Stimulated activated CD4-positive, alpha-beta T cell treated with anti-CD3 and anti-CD28 coated beads, Interleukin-12 subunit alpha, Interleukin-12 subunit beta, amount 100 ng/mL, for 48 hours (primary cell): ENCODE results near the gene HS6ST3.

Experiments
- DNase-seq, 3 donors: peaks; one replicate each; pipeline ENCODE4 v3.0.0-alpha.2; 2020; ENCODE audit warnings: low read depth in 2 of 3, low spot score in 1 of 3

Gene HS6ST3

GRCh38 chr13:96646515-96647211 lies 556.8 kb downstream of the HS6ST3 start:
- DNase-seq: no peak

- DNase-seq: no peak
These were observed 560.5 kb downstream of the HS6ST3 start for GRCh38 chr13:96650301-96650886.

- DNase-seq: no peak
These were observed 561.7 kb downstream of the HS6ST3 start for GRCh38 chr13:96651598-96651997.

- DNase-seq: no peak
These were observed 562.6 kb downstream of the HS6ST3 start for GRCh38 chr13:96652506-96652905.

GRCh38 chr13:96661612-96662011 lies 571.7 kb downstream of the HS6ST3 start:
- DNase-seq: no peak

- DNase-seq: no peak
These were observed 572.1 kb downstream of the HS6ST3 start for GRCh38 chr13:96662036-96662435.

- no peak for DNase-seq
These were observed 577.5 kb downstream of the HS6ST3 start for GRCh38 chr13:96667294-96668018.

GRCh38 chr13:96671073-96671472 lies 581.2 kb downstream of the HS6ST3 start:
- DNase-seq: no peak

GRCh38 chr13:96672016-96672415 lies 582.1 kb downstream of the HS6ST3 start:
- DNase-seq: no peak

- DNase-seq: no peak
These were observed 583.9 kb downstream of the HS6ST3 start for GRCh38 chr13:96673825-96674224.

- DNase-seq: no peak
These were observed 587.1 kb downstream of the HS6ST3 start for GRCh38 chr13:96677029-96677428.

- no peak for DNase-seq
These were observed 588.9 kb downstream of the HS6ST3 start for GRCh38 chr13:96678801-96679200.

- no peak for DNase-seq
These were observed 591.0 kb downstream of the HS6ST3 start for GRCh38 chr13:96680898-96681297.

- DNase-seq: no peak
These were observed 591.9 kb downstream of the HS6ST3 start for GRCh38 chr13:96681766-96682165.

- DNase-seq: no peak
These were observed 594.6 kb downstream of the HS6ST3 start for GRCh38 chr13:96684469-96684868.

GRCh38 chr13:96684907-96685306 lies 595.0 kb downstream of the HS6ST3 start:
- DNase-seq: no peak

GRCh38 chr13:96686286-96686685 lies 596.4 kb downstream of the HS6ST3 start:
- DNase-seq: no peak

GRCh38 chr13:96687191-96687590 lies 597.3 kb downstream of the HS6ST3 start:
- no peak for DNase-seq

- DNase-seq: no peak
These were observed 601.1 kb downstream of the HS6ST3 start for GRCh38 chr13:96690998-96691397.

- no peak for DNase-seq
These were observed 606.5 kb downstream of the HS6ST3 start for GRCh38 chr13:96696389-96696900.

GRCh38 chr13:96700657-96701056 lies 610.8 kb downstream of the HS6ST3 start:
- DNase-seq: no peak

- no peak for DNase-seq
These were observed 617.2 kb downstream of the HS6ST3 start for GRCh38 chr13:96707146-96707545.
